BE2C (cell line): ENCODE measurements around the gene ZNF273.
"Not testable (repeated sequence)": the region's sequence is repeated elsewhere in the genome, so short reads cannot be mapped to it uniquely, and the experiment has no call there.

Source experiments
- DNase-seq: peaks from one replicate; pipeline ENCODE4 v3.0.0-alpha.2; 2020
- H3K27me3 ChIP-seq: fragments of 250-450 bp; sonication (Bioruptor Pico); 2 replicates; pipeline ENCODE4 v1.5.1; 2020; ENCODE audit warnings: mild to moderate bottlenecking
- H3K36me3 ChIP-seq: fragments of 250-450 bp; sonication (Bioruptor Pico); 2 replicates; pipeline ENCODE4 v1.5.1; 2020; ENCODE audit warnings: mild to moderate bottlenecking
- H3K4me1 ChIP-seq: fragments of 250-450 bp; sonication (Bioruptor Pico); 2 replicates; pipeline ENCODE4 v1.5.1; 2020
- H3K4me3 ChIP-seq: 2 replicates; pipeline ENCODE4 v1.5.1; 2011; ENCODE audit warnings: low read depth, low read length
- H3K9me3 ChIP-seq: fragments of 250-450 bp; sonication (Bioruptor Pico); 2 replicates; pipeline ENCODE4 v1.5.1; 2020
- CTCF ChIP-seq: IDR thresholded peaks from 2 replicates; pipeline ENCODE4 v1.5.1; 2012; ENCODE audit warnings: mild to moderate bottlenecking, low read depth, low read length

ZNF273 gene

GRCh38 chr7:64907641-64908326 is 4.7 kb downstream of the ZNF273 start:
- DNase-seq = no peak
- TF ChIP-seq CTCF = no peak
- Histone ChIP-seq H3K27me3 (no peaks in the 10 kb centered on the region), H3K36me3 (no peaks in the 10 kb centered on the region), H3K4me1 (no peaks in the 10 kb centered on the region), H3K9me3 (no peaks in the 10 kb centered on the region), H3K4me3 (no peak overlapping the region)

- no peaks in the 10 kb centered on the region for H3K27me3 ChIP-seq
- no peak overlapping the region for H3K4me3 ChIP-seq
- TF ChIP-seq CTCF = no peak
- no peak for DNase-seq
- no peaks in the 10 kb centered on the region for H3K9me3 ChIP-seq
- H3K4me1 ChIP-seq = no peaks in the 10 kb centered on the region
- no peaks in the 10 kb centered on the region for H3K36me3 ChIP-seq
Measured at GRCh38 chr7:64908358-64908757, 5.3 kb downstream of the ZNF273 start.

GRCh38 chr7:64914557-64914956 is 11.5 kb downstream of the ZNF273 start:
- no peaks in the 10 kb centered on the region; the same call in none of the 2 replicates for H3K36me3 ChIP-seq
- H3K4me3 ChIP-seq = no peak overlapping the region
- no peaks in the 10 kb centered on the region for H3K4me1 ChIP-seq
- no peak for DNase-seq
- H3K27me3 ChIP-seq = no peaks in the 10 kb centered on the region
- no peak for TF ChIP-seq CTCF
- no peaks in the 10 kb centered on the region for H3K9me3 ChIP-seq

GRCh38 chr7:64915301-64915700 is 12.2 kb downstream of the ZNF273 start:
- not testable (repeated sequence) for H3K4me3 ChIP-seq, DNase-seq, H3K4me1 ChIP-seq, H3K27me3 ChIP-seq, H3K36me3 ChIP-seq, H3K9me3 ChIP-seq

- DNase-seq, H3K36me3 ChIP-seq, H3K9me3 ChIP-seq, H3K4me1 ChIP-seq, H3K27me3 ChIP-seq, H3K4me3 ChIP-seq: not testable (repeated sequence)
Measured at GRCh38 chr7:64928252-64929187, 25.4 kb downstream of the ZNF273 start.

GRCh38 chr7:64934478-64934877 is 31.4 kb downstream of the ZNF273 start:
- H3K36me3 ChIP-seq = no peaks in the 10 kb centered on the region
- H3K27me3 ChIP-seq = no peaks in the 10 kb centered on the region
- no peak overlapping the region for H3K4me3 ChIP-seq
- TF ChIP-seq CTCF = no peak
- no peaks in the 10 kb centered on the region for H3K9me3 ChIP-seq
- DNase-seq = no peak
- no peaks in the 10 kb centered on the region for H3K4me1 ChIP-seq

GRCh38 chr7:64938540-64938939 is 35.5 kb downstream of the ZNF273 start:
- H3K36me3 ChIP-seq = no peaks in the 10 kb centered on the region
- no peak for TF ChIP-seq CTCF
- no peaks in the 10 kb centered on the region for H3K9me3 ChIP-seq

GRCh38 chr7:64940021-64940420 is 36.9 kb downstream of the ZNF273 start:
- not testable (repeated sequence) for DNase-seq, H3K4me3 ChIP-seq, H3K4me1 ChIP-seq, H3K9me3 ChIP-seq, H3K36me3 ChIP-seq, H3K27me3 ChIP-seq

More at GRCh38 chr7:64938540-64938939, 35.5 kb downstream of the ZNF273 start:
- H3K4me1 ChIP-seq = no peaks in the 10 kb centered on the region
- H3K27me3 ChIP-seq = peaks cover 5% of the 10 kb centered on the region; the same call in 1 of the 2 replicates
- H3K4me3 ChIP-seq = no peak overlapping the region
- no peak for DNase-seq

- H3K9me3 ChIP-seq, DNase-seq, H3K4me3 ChIP-seq, H3K4me1 ChIP-seq, H3K36me3 ChIP-seq: not testable (repeated sequence)
- H3K27me3 ChIP-seq = peaks cover 16% of the 10 kb centered on the region
Measured at GRCh38 chr7:64944667-64945502, 41.8 kb downstream of the ZNF273 start.
